H9 (cell line): Measurements from ENCODE around the gene RILPL1. TPM values are rescaled to one million over a fixed set of nuclear protein-coding genes. Genes with fewer than 3 reads are reported as not detected.
A peak's percentile ranks its signal among the peaks of the same experiment; 100 is the strongest.

Experiments used
- DNase-seq: peaks from one replicate; pipeline ENCODE4 v3.0.0-alpha.2; 2017
- H2AFZ ChIP-seq: one replicate; pipeline ENCODE4 v1.6.1; 2013; ENCODE audit warnings: mild to moderate bottlenecking, low read length, control low read depth, moderate library complexity
- H2AK5ac ChIP-seq: 2 replicates; pipeline ENCODE4 v1.6.1; 2013; ENCODE audit warnings: low read length, control low read depth, mixed read lengths; ENCODE audit not compliant: insufficient read length
- H2BK120ac ChIP-seq: one replicate; pipeline ENCODE4 v1.6.1; 2013; ENCODE audit warnings: low read depth, mild to moderate bottlenecking, low read length, control low read depth, inconsistent platforms; ENCODE audit not compliant: poor library complexity, severe bottlenecking
- H2BK12ac ChIP-seq: 2 replicates; pipeline ENCODE4 v1.6.1; 2013; ENCODE audit warnings: low read length, control low read depth, mixed read lengths, low read depth; ENCODE audit not compliant: insufficient read length
- H2BK15ac ChIP-seq: 2 replicates; pipeline ENCODE4 v1.6.1; 2013; ENCODE audit warnings: low read depth, low read length, control low read depth
- H2BK20ac ChIP-seq: one replicate; pipeline ENCODE4 v1.6.1; 2013; ENCODE audit warnings: low read depth, mild to moderate bottlenecking, low read length, control low read depth, inconsistent platforms; ENCODE audit not compliant: poor library complexity, severe bottlenecking
- H2BK5ac ChIP-seq: 2 replicates; pipeline ENCODE4 v1.6.1; 2013; ENCODE audit warnings: low read length, control low read depth, mixed read lengths; ENCODE audit not compliant: insufficient read length
- H3K14ac ChIP-seq: 2 replicates; pipeline ENCODE4 v1.6.1; 2013; ENCODE audit warnings: low read length, control low read depth; ENCODE audit not compliant: insufficient read depth
- H3K18ac ChIP-seq: 2 replicates; pipeline ENCODE4 v1.6.1; 2013; ENCODE audit warnings: low read depth, mild to moderate bottlenecking, mixed read lengths, low read length, control low read depth; ENCODE audit not compliant: insufficient read length
- H3K23ac ChIP-seq: 2 replicates; pipeline ENCODE4 v1.6.1; 2013; ENCODE audit warnings: low read length, control low read depth, mixed read lengths, low read depth; ENCODE audit not compliant: insufficient read length
- H3K23me2 ChIP-seq: 2 replicates; pipeline ENCODE4 v1.6.1; 2013; ENCODE audit warnings: low read depth, mild to moderate bottlenecking, mixed read lengths, low read length, control low read depth; ENCODE audit not compliant: insufficient read length, poor library complexity, severe bottlenecking
- H3K27ac ChIP-seq: 2 replicates; pipeline ENCODE4 v1.5.1; 2013; ENCODE audit warnings: low read length, control low read depth, mixed read lengths, low read depth; ENCODE audit not compliant: insufficient read length
- H3K27me3 ChIP-seq: 2 replicates; pipeline ENCODE4 v1.6.1; 2013; ENCODE audit warnings: low read length, control low read depth, inconsistent platforms; ENCODE audit not compliant: insufficient read depth
- H3K4ac ChIP-seq: 2 replicates; pipeline ENCODE4 v1.6.1; 2013; ENCODE audit warnings: low read depth, mild to moderate bottlenecking, control low read depth, inconsistent platforms, low read length, moderate library complexity
- H3K4me1 ChIP-seq: 2 replicates; pipeline ENCODE4 v1.6.1; 2013; ENCODE audit warnings: low read length, control low read depth, inconsistent platforms; ENCODE audit not compliant: insufficient read depth
- H3K4me2 ChIP-seq: 2 replicates; pipeline ENCODE4 v1.6.1; 2013; ENCODE audit warnings: low read length, control low read depth, mixed read lengths; ENCODE audit not compliant: insufficient read length, insufficient read depth
- H3K56ac ChIP-seq: 2 replicates; pipeline ENCODE4 v1.6.1; 2013; ENCODE audit warnings: low read depth, mild to moderate bottlenecking, mixed read lengths, low read length, control low read depth; ENCODE audit not compliant: insufficient read length
- H3K79me1 ChIP-seq: 2 replicates; pipeline ENCODE4 v1.6.1; 2013; ENCODE audit warnings: low read depth, mild to moderate bottlenecking, moderate library complexity, low read length, control low read depth, inconsistent platforms; ENCODE audit not compliant: insufficient read depth, poor library complexity, severe bottlenecking
- H3K79me2 ChIP-seq: 2 replicates; pipeline ENCODE4 v1.6.1; 2013; ENCODE audit warnings: low read length, control low read depth, inconsistent platforms; ENCODE audit not compliant: insufficient read depth
- H3K9ac ChIP-seq: 2 replicates; pipeline ENCODE4 v1.6.1; 2013; ENCODE audit warnings: low read length, control low read depth, mixed read lengths; ENCODE audit not compliant: insufficient read length; ENCODE audit errors: extremely low read depth
- H3K9me3 ChIP-seq: one replicate; pipeline ENCODE4 v1.6.1; 2013; ENCODE audit warnings: low read depth, low read length, inconsistent platforms; ENCODE audit not compliant: control insufficient read depth
- H3T11ph ChIP-seq: one replicate; pipeline ENCODE4 v1.6.1; 2013; ENCODE audit warnings: mild to moderate bottlenecking, low read length, control low read depth, inconsistent platforms
- H4K20me1 ChIP-seq: one replicate; pipeline ENCODE4 v1.6.1; 2013; ENCODE audit not compliant: control insufficient read depth, insufficient read length, insufficient read depth
- H4K5ac ChIP-seq: 2 replicates; pipeline ENCODE4 v1.6.1; 2013; ENCODE audit warnings: low read depth, mild to moderate bottlenecking, mixed read lengths, low read length, control low read depth; ENCODE audit not compliant: insufficient read length
- H4K8ac ChIP-seq: replicated peaks from 2 replicates; pipeline ENCODE4 v1.6.1; 2013; ENCODE audit warnings: low read length, control low read depth, mixed read lengths, low read depth; ENCODE audit not compliant: insufficient read length
- H4K91ac ChIP-seq: 2 replicates; pipeline ENCODE4 v1.6.1; 2013; ENCODE audit warnings: low read depth, mild to moderate bottlenecking, moderate library complexity, mixed read lengths, low read length, control low read depth; ENCODE audit not compliant: insufficient read length
- H3K27ac Mint-ChIP-seq, 3 experiments: 2 replicates in 2 of 3; 3 replicates in 1 of 3; pipeline ENCODE4 v1.8.0; 2020 to 2021; ENCODE audit warnings: mixed read lengths in 3 of 3, mild to moderate bottlenecking in 1 of 3, moderate library complexity in 1 of 3
- H3K27me3 Mint-ChIP-seq: 2 replicates; pipeline ENCODE4 v1.8.0; 2021; ENCODE audit warnings: low read depth, mild to moderate bottlenecking, moderate library complexity, mixed read lengths
- H3K36me3 Mint-ChIP-seq, 3 experiments: 2 replicates in 2 of 3; 3 replicates in 1 of 3; pipeline ENCODE4 v1.8.0; 2020 to 2021; ENCODE audit warnings: low read depth in 3 of 3, mixed read lengths in 3 of 3; ENCODE audit not compliant: insufficient read depth in 1 of 3
- H3K4me1 Mint-ChIP-seq, 2 experiments: 2 replicates each; pipeline ENCODE4 v1.8.0; 2020; ENCODE audit warnings: mixed read lengths in 2 of 2
- H3K4me3 Mint-ChIP-seq, 2 experiments: 2 replicates in 1 of 2; 3 replicates in 1 of 2; pipeline ENCODE4 v1.8.0; 2020 to 2021; ENCODE audit warnings: mild to moderate bottlenecking in 2 of 2, mixed read lengths in 2 of 2, moderate library complexity in 1 of 2
- H3K9me3 Mint-ChIP-seq, 2 experiments: 2 replicates in 1 of 2; 3 replicates in 1 of 2; pipeline ENCODE4 v1.8.0; 2020; ENCODE audit warnings: mild to moderate bottlenecking in 2 of 2, mixed read lengths in 2 of 2, moderate library complexity in 1 of 2
- WGBS: extraction: QIAGEN DNeasy Blood & Tissue Kit; methylation state at CpG from one replicate; pipeline ENCODE4 v1.1.7; 2013; ENCODE audit warnings: missing lambda C conversion rate, low lambda C conversion rate, mixed read lengths; ENCODE audit not compliant: insufficient read length; ENCODE audit errors: extremely low coverage; 5-methylcytosine and 5-hydroxymethylcytosine counted together
- long read RNA-seq: library from polyadenylated mRNA; unstranded; transcript quantifications from one replicate; pipeline ENCODE4 v2.0.0, GENCODE V29; 2020
- total RNA-seq: library from RNA; stranded (reverse); gene quantifications from 2 replicates; pipeline ENCODE4 v1.2.1, GENCODE V29; 2021
- TF ChIP-seq, protein P1 (sequence below): fragments of 200-600 bp; sonication (generic); conservative IDR thresholded peaks from 3 replicates; pipeline ENCODE4 v1.8.0; 2021; ENCODE audit warnings: antibody characterized with exemption, mild to moderate bottlenecking

The RILPL1 gene, protein sequence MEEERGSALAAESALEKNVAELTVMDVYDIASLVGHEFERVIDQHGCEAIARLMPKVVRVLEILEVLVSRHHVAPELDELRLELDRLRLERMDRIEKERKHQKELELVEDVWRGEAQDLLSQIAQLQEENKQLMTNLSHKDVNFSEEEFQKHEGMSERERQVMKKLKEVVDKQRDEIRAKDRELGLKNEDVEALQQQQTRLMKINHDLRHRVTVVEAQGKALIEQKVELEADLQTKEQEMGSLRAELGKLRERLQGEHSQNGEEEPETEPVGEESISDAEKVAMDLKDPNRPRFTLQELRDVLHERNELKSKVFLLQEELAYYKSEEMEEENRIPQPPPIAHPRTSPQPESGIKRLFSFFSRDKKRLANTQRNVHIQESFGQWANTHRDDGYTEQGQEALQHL
- 7.9 and 8.1 TPM in 2 replicates for total RNA-seq
- long read RNA-seq, partial matches to known transcripts = 0 of 4 reads
- long read RNA-seq, other reads (novel, unspliced or antisense) = 1 of 4 reads

DNA sequence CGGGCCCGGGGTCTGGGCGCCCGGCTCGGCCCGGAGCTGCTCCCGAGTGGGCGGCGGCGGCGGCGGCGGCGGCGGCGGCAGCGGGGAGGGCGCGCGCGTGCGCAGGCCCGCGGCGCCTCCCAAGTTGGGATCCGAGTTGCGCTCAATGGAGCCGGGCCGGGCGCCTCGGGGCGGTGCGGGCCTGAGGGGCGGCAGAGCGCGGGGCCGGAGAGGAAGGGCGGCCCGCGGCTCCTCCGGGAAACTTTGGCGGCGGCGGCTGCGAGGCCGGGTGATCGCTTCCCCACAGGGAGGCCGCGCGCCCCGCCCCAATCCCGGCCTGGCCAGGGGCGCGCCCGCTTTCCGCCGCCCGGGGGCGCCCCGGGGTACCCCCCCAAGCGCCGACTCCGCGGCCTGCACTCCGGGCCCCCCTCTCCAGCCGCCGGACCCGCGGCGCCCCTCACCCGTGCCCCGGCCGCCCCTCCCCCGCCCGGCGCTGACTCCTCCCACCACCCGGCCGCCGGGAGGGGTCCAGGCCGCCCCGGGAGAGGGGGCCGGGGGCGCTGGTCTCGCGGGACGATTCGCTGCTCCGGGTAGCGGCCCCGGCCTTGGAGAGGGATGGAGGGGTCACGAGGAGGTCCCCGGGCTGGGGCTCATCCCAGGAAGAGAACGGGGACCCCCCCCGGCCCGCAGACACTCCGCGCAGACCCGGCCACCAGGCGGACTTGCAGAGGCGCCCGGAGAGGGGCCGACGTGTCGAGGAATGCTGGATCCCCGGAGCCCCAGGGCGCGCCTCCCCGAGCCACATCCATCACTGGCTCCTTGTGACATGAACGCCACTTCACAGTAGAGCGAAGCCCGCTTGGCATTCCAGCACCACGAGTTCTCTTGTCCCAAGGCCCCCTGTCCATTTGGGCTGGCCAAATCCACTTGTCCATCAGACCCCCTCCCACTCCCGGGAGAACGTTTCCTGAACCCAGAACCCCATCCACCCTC is at the start of gene RILPL1:
RILPL1 (minus strand) TSS at position 48 of the 972 bp plus-strand sequence. CDS start 237 bp downstream, outside the sequence.
- Mint-ChIP-seq H3K4me1 (peaks cover 4 to 12% of the 10 kb centered on the region in 2 experiments), H3K4me3 (peak within 1 kb of the TSS; percentile 77 to 88), H3K27ac (peak within 1 kb of the TSS in 1 of 3 experiments; percentile 91; a peak in 2 of 7 replicates), H3K9me3 (no peaks in the 10 kb centered on the region; a peak in 1 of 5 replicates), H3K27me3 (peaks cover 43% of the 10 kb centered on the region), H3K36me3 (peaks cover 2 to 8% (median 6%) of the 10 kb centered on the region in 3 experiments; a peak in 6 of 7 replicates)
- DNase-seq = peak; percentile 78
- Histone ChIP-seq H2BK120ac (no peak within 1 kb of the TSS), H3K4ac (no peak within 1 kb of the TSS), H3K9ac (peak within 1 kb of the TSS; percentile 33), H2BK20ac (no peak within 1 kb of the TSS), H3K14ac (peak within 1 kb of the TSS; percentile 41), H3K79me1 (no peaks in the 10 kb centered on the region), H2AFZ (no peak within 1 kb of the TSS), H3K4me2 (peak within 1 kb of the TSS; percentile 59), H2BK15ac (no peak within 1 kb of the TSS), H4K8ac (no peak within 1 kb of the TSS), H3K23ac (no peak within 1 kb of the TSS), H3K56ac (no peak within 1 kb of the TSS), H3K79me2 (no peaks in the 10 kb centered on the region), H4K91ac (no peak within 1 kb of the TSS), H3K27me3 (no peaks in the 10 kb centered on the region), H3T11ph (no peak within 1 kb of the TSS), H3K27ac (no peak within 1 kb of the TSS), H3K9me3 (no peaks in the 10 kb centered on the region), H4K5ac (no peak within 1 kb of the TSS), H2BK5ac (no peak within 1 kb of the TSS), H2AK5ac (no peak within 1 kb of the TSS), H3K4me1 (no peaks in the 10 kb centered on the region), H3K18ac (peak within 1 kb of the TSS; percentile 55), H4K20me1 (no peaks in the 10 kb centered on the region), H2BK12ac (no peak within 1 kb of the TSS), H3K23me2 (peaks cover 4% of the 10 kb centered on the region)
- no CpG with 5 or more reads among the region's 114 CpGs for whole genome bisulfite sequencing
- TF ChIP-seq, protein P1, sequence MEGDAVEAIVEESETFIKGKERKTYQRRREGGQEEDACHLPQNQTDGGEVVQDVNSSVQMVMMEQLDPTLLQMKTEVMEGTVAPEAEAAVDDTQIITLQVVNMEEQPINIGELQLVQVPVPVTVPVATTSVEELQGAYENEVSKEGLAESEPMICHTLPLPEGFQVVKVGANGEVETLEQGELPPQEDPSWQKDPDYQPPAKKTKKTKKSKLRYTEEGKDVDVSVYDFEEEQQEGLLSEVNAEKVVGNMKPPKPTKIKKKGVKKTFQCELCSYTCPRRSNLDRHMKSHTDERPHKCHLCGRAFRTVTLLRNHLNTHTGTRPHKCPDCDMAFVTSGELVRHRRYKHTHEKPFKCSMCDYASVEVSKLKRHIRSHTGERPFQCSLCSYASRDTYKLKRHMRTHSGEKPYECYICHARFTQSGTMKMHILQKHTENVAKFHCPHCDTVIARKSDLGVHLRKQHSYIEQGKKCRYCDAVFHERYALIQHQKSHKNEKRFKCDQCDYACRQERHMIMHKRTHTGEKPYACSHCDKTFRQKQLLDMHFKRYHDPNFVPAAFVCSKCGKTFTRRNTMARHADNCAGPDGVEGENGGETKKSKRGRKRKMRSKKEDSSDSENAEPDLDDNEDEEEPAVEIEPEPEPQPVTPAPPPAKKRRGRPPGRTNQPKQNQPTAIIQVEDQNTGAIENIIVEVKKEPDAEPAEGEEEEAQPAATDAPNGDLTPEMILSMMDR = peak; percentile 42; the same call in 2 of the 3 replicates
